Kidney epithelial cell (primary cell): ENCODE results near the gene CTNNBIP1. TPM values are rescaled to one million over a fixed set of nuclear protein-coding genes. Genes with fewer than 3 reads are reported as not detected.

Source experiments
- DNase-seq: peaks from one replicate; pipeline ENCODE4 v3.0.0-alpha.2; 2010; ENCODE audit warnings: low read depth
- H3K27me3 ChIP-seq: 2 replicates; pipeline ENCODE4 v1.6.0; 2011; ENCODE audit warnings: low read length; ENCODE audit not compliant: control insufficient read depth, insufficient read depth
- H3K36me3 ChIP-seq: 2 replicates; pipeline ENCODE4 v1.5.1; 2011; ENCODE audit warnings: low read length; ENCODE audit not compliant: control insufficient read depth, insufficient read depth
- H3K4me3 ChIP-seq: 2 replicates; pipeline ENCODE4 v1.5.1; 2011; ENCODE audit warnings: low read depth, mild to moderate bottlenecking, control low read depth, low read length
- total RNA-seq: library from RNA; depleted of rRNA; stranded (reverse); fragments of >200 nt; gene quantifications from 2 replicates; pipeline ENCODE4 v1.2.3, GENCODE V29; 2015
- TF ChIP-seq, protein P1 (sequence below): IDR thresholded peaks from 2 replicates; pipeline ENCODE4 v1.5.1; 2011; ENCODE audit warnings: mild to moderate bottlenecking, moderate library complexity, low read length, control low read depth, inconsistent platforms; ENCODE audit not compliant: insufficient read depth, poor library complexity, severe bottlenecking

The CTNNBIP1 gene
- total RNA-seq, 1 donor from 2014 or later, result 27.4 TPM

DNA sequence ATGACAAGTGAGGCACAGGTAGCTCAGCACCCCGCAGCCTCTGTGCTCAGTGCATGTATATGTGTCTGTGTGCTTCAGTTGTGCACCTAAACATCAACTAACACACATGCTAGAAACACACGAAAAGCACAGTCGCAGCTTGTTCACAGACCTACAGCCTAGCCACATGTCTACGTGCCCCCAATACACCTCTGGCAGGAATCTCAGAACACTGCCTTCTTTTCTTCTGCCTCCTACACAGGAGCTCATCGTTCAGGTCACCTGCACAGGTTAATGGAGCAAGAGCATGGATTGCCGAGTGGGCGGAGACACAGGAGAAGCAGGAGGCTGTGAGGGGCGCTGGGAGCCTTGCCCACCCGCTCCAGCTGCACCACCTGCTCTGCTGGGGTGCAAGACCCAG lies 31.7 kb downstream of the CTNNBIP1 start:
- H3K27me3 ChIP-seq, result no peaks in the 10 kb centered on the region
- H3K4me3 ChIP-seq, result no peak overlapping the region
- TF ChIP-seq, protein P1, sequence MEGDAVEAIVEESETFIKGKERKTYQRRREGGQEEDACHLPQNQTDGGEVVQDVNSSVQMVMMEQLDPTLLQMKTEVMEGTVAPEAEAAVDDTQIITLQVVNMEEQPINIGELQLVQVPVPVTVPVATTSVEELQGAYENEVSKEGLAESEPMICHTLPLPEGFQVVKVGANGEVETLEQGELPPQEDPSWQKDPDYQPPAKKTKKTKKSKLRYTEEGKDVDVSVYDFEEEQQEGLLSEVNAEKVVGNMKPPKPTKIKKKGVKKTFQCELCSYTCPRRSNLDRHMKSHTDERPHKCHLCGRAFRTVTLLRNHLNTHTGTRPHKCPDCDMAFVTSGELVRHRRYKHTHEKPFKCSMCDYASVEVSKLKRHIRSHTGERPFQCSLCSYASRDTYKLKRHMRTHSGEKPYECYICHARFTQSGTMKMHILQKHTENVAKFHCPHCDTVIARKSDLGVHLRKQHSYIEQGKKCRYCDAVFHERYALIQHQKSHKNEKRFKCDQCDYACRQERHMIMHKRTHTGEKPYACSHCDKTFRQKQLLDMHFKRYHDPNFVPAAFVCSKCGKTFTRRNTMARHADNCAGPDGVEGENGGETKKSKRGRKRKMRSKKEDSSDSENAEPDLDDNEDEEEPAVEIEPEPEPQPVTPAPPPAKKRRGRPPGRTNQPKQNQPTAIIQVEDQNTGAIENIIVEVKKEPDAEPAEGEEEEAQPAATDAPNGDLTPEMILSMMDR, result no peak
- no peak for DNase-seq
- H3K36me3 ChIP-seq, result no peaks in the 10 kb centered on the region

DNA sequence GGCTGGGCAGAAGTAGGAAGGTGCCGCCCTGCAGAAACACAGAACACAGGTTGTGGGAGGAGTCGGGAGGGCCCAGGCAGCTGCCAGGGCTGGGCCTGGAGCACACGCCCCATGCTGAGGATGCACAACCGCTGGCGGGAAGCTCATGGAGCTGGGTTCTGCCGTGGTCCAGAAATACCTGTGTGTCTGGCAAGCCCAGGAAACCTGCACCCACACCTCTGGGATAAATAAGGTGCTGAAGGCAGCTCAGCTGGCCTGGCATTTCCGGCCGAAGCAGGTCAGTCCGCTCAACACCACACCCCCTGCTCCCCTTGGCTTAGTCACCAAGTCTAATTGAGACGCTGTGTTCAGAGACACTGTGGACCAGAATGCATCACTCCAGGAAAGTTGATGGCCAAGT lies 32.1 kb downstream of the CTNNBIP1 start:
- Histone ChIP-seq H3K36me3 (no peaks in the 10 kb centered on the region), H3K4me3 (no peak overlapping the region), H3K27me3 (no peaks in the 10 kb centered on the region)
- DNase-seq, result no peak
- TF ChIP-seq, protein P1, result no peak

DNA sequence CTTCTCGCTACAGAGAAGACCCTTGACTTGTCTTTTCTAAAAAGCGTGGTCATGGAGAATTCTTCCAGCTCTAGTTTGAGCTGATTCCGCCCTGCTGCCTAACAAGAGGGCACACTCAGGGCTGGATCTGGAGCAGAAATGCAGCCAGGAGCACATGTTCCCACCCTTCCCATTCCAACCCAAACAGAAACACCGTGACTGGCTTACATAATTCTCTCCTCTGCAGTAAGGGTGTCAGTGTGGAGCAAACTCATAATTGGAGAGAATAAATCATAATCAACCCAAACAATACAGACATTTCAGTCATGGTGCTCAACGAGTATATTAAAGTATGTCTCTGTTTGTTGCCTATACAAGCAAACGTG lies 34.5 kb downstream of the CTNNBIP1 start:
- TF ChIP-seq, protein P1, result no peak
- H3K36me3 ChIP-seq, result no peaks in the 10 kb centered on the region
- no peak overlapping the region for H3K4me3 ChIP-seq
- H3K27me3 ChIP-seq, result no peaks in the 10 kb centered on the region
- no peak for DNase-seq

DNA sequence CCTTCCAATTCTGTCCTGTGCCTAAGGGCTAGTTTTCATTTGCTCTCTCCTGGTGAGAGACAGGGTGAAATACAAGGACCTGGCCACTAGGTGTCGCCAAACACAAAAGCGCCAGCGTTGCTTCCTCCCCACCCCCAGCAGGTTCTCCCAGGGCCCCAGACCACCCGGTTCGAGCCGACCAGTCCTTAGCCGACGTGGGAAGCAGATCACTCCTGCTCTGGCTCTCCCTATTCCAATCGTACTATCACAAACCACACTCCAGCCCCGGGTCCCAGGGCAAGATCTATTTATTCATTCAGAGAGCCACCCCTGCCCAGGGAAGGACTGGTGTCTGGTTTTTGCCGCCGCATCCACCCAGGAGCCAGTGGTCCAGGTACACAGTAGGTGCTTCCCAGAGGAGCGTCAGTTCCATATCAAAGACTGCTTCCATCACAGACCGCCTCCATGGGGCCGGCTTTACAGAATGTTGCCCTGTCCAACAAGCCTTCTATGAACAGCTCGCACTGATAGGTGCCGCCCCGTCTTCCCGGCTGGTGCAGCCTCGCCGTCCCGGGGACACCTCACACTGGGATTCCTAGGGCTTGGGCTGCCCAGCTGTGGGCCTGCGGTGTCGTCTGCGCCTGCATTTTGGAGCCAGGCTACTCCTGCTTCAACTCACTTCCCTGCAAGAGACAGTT lies 35.0 kb downstream of the CTNNBIP1 start:
- Histone ChIP-seq H3K36me3 (no peaks in the 10 kb centered on the region), H3K4me3 (no peak overlapping the region), H3K27me3 (no peaks in the 10 kb centered on the region)
- TF ChIP-seq, protein P1, result peak; percentile 91
- DNase-seq, result no peak

DNA sequence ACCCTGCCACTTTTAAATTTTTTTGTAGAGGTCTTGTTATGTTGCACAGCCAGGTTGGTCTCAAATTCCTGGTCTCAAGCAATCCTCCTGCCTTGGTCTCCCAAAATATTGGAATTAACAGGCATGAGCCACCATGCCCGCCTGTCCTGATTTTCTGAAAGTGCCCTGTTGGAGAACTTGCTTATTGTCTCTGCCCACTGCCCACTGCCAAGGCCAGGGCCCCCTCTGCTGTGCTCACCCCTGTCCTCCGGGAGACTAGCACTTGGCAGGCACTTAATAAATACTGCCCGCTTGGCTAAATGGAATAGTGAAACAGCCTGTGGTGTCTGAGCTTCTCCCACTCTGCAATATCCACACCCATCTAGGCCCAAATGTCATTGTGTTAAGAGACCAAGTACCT lies 35.7 kb downstream of the CTNNBIP1 start:
- Histone ChIP-seq H3K4me3 (no peak overlapping the region), H3K27me3 (no peaks in the 10 kb centered on the region), H3K36me3 (no peaks in the 10 kb centered on the region)
- no peak for DNase-seq
- TF ChIP-seq, protein P1, result no peak

DNA sequence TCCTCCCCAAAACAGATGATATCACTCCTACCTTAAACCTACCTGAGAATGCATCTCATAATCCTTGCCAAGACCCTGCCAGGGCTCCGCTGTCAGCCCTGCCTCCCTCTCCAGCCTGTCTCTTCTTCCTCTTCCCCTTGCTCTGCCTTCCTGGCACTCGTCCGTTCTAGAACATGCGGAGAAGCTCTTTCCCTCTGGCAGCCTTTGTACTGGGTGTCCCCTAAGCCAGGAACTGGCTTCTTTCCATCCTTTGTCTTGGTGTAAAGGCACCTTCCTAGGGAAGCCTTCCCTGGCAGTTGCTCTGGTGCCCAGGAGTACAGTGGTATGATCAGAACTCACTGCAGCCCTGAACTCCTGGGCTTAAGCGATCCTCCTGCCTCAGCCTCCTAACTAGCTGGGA lies 36.1 kb downstream of the CTNNBIP1 start:
- TF ChIP-seq, protein P1, result no peak
- Histone ChIP-seq H3K4me3 (no peak overlapping the region), H3K36me3 (no peaks in the 10 kb centered on the region), H3K27me3 (no peaks in the 10 kb centered on the region)
- DNase-seq, result no peak
